Left forelimb (tissue), 1 donor: ENCODE results near the gene AGXT.

Experiments
- DNase-seq: peaks from one replicate; pipeline ENCODE4 v3.0.0-alpha.2; 2018; ENCODE audit warnings: low spot score

Gene AGXT

DNA sequence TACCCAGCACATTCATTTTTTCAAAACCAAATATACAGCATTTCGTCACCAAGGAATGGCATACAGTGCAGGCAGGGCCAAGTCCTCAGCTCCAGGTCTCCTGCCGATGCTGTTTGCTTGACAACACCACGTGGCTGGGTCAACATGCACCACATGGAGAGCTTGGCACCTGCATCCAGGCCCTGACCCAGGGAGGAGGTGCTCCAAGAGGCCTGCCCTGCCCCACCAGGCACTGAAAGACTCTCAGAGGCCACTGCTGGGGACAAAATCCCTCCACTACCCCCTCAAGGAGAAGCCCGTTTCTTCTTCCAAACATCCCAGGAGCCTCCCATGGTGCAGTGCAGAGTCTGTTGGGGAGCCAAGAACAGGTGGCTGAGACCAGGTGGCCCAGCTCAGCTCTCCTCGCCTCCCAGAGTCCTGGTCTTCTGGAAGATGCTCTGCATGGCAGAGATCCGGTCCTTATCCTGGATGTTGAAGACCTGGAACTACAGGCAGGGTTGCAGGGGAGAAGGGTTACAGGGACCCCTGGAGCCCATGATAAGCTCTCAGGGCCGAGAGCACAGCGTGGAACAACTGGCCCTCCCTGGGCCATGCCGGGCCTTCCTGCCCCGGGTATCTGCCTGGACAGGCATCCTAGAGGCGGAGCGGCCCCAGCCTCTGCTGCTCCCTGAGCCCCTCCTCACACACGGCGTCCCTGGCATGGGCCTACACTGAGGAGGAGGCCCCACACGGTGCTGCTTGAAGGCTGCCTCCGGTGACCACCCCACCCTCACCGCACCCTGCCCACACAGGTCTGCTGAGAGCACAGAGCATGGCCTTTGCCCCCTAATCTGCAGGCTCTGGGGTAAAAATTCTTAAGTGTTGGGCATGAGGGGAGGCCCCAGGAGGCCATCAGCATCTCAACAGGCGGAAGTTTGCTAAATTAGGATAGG, 18.3 kb downstream of the AGXT start:
- DNase-seq = no peak

DNA sequence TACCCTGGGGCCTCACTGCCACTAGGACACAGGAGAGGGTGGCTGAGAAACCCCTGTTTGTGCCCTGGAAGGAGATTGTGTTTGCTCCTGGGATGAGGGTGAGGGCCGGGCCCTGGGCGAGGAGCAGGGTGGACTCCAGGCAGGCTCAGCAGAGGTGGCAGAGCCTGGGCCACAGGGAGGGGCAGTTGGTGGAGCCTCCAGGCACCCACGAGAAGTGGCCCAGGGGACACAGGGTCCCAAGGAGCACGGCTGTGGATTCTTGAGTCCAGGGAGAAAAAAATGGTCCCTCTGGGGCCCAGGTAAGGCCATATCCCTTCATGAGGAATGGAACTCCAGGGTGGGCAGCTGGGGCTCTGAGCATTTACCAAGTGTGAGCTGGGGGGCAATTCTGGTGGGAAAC, 19.0 kb downstream of the AGXT start:
- no peak for DNase-seq

DNA sequence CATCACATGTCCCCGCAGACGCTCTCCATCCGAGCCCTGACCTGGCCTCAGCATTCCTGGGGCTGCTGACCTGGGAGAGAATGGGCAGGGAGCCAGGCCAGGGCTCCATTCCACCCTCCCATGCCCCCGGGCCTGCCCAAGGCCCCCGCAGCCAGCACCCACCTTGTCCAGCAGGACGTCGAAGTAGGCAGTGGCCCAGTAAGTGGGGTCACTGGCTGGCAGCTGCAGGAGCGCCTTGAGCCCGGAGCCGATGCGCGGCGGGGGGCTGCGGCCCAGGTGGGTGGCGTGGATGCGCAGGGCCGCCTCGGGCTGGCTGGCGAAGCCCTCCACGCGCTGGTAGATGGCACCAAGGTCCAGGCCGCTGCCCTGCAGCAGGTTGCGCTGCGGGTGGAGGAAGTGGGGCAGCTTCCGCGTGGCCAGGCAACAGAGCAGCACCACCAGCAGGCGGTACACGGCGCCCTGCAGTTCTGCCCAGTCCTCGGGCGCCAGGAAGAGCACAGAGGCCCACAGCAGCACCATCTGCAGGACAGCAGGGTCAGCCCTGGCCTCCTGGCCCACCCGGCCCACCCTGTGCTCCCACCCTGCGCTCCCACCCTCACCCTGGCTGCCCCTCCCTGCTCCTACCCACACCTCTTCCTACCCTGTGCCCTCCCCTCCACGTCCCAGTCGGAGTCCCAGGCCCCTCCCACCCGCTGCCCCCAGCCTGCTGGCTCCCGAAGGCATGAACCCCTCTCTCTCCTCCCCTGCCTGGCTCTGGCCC, 19.7 kb downstream of the AGXT start:
- DNase-seq = no peak

DNA sequence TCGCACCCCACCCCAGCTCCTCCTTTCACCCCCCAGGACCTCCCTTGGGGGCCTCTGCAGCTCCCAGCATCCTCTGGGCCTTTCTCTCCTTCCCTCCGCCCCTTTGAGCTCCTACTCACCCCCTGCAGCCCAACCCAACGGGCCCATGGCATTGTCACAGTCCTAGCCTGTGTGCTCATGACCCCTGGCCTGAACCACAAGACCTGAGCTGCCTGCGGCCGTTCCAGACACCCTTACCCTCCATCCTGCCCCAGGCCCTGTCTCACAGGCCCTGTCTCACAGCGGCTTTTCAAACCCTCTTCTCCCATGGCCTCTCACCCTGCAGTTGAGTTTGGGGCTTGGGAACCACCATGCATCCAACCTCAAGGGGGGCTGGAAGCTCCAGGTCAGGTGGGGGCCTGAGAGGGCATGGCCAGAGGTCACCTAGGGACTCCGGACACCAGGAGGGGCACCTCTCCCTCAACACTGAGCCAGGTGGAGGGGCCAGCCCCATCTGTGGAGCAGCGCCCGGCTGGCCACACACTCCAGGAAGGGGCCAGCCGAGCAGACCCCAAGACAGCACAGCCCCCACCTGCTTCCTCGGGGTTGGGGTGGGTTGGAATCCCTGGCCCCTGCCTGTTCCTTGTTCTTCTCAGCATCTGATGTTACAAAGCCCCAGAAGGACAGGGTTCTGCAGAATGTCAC, 20.4 kb downstream of the AGXT start:
- no peak for DNase-seq

DNA sequence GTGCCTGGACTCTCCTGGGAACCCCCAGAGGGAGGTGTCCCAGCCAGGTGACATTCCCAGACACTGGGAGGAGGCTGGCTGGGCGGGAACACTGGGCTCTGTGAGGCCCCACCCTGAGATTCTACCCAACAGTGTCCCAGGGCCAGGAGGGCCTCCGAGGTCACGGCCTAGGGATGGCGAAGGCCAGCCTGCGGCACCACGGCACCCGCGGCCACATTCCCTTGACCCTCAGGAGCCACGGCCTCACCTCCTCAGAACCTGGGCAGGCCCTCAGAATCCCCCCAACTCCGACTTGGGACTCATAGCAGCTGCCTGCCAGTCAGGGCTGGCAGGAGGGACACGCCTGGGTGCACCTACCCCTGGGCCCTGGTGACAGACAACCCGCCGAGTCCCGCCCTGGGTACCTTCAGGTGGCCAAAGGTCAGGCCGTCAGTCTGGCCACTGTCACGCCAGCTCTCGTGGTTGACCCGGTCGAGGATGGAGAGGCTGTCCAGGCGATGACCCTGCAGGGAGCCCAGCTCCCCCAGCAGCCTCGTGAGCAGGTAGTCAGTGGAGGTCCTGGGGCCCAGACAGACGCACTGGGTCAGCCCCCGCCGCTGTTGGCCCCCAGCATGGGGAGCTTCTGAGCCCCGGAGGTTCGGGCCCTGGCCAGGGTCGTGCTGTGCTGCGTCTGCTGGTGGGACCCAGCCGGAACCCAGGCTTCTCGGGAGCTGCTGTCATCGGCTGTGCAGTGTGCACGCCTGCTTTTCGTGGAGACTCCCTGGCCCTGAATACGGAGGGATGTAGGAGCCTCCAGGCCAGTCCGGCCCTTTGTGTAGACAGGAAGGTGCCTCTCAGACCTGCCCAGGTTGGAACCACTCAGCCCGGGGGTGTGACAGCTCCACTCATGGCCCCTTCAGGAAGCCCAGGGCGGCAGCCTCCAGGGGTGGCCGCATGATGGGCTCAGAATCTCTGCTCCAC, 21.3 kb downstream of the AGXT start:
- DNase-seq = no peak

DNA sequence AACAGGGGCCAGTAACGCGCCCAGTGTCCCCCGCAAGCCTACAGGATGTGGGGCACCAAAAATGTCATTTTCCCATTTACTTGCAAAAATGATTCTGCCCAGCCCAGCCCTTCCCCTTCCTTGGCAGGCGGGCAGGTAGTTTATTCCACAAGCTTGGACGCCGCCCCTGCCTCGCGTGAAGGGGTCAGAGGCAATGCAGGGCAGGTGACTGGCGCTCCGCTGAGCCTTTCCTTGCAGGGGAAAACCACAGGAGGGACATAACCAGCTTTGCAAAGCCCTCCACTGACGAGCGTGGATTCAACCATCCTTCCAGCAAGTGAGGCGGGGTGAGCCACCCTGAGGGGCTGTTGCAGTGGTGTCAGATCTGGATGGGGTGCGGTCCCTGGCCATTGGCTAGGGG, 22.1 kb downstream of the AGXT start:
- DNase-seq = no peak

DNA sequence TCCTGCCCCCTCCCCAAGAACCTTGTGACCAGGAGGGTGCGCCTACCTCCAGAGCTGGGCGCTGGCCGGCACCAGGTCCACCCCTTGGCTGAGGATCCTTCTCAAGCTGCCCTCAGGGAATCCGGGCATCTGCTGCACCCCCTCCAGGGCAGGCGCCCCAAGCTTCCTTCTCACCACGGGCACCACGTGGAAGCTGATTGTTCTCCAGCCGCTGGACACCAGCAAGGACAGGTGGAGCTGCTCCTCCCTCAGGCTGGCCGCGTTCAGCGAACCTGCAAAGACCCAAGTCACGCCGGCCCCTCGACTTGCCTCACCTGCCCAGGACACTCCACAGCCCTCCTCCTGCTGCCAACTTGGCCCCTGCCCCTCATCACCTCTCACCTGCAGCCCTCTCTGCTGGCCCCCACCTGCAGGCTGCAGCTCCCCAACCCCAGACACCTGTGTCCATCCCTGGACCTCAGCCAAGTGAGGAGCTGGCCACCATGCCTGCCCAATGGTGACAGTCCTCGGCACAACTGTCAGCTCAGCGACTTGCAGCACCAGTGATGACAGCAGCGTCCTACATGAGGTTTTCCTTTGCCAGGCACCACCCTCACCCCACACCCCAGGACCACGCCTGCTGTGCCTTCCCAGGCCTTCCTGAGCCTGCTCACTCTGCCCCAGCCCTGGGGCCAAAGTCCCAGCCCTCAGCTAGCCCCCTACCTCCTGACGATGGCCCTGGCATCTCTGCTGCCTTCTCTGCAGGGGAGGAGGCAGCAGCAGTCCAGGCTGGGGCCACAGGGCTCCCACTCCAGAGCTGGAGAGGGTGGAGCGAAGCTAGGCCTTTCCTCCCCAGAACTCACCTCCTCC, 23.1 kb downstream of the AGXT start:
- DNase-seq = no peak

DNA sequence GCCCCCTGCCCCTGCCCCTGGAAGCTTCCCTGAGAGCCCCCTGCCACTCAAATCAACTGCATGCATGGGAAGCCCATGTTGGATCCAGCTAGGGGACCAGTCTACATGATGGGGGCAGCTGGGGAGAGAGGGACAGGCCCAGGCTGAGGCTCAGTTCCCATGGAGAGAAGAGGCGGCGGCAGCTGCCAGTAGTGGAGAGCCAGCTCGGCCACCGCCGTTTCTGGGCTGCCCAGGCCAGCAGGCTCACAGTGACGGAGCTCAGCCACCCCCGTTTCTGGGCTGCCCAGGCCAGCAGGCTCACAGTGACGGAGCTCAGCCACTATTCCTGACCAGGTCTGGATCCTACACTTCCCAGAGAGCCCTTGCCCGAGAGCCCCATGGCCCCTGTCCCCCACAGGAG, 23.7 kb downstream of the AGXT start:
- DNase-seq = no peak

DNA sequence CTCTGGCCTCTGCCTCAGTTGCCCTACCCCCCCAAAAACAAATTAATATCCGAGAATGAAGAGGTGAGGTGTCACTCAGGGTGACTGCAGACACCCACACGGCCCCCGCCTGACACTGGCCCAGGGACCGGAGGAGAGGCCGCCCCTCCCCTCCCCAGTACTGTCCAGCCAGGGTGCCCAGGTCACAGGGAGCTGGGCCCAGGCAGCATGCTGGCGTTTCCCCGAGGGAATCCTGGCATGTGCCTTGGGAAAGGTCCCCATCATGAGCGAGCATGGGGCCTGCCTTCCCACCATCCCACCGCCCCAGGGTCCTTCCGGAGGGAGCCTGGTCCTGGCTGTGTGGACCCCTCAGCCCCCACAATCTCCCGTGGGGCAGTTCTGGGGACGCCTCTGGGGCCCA, 24.3 kb downstream of the AGXT start:
- no peak for DNase-seq

DNA sequence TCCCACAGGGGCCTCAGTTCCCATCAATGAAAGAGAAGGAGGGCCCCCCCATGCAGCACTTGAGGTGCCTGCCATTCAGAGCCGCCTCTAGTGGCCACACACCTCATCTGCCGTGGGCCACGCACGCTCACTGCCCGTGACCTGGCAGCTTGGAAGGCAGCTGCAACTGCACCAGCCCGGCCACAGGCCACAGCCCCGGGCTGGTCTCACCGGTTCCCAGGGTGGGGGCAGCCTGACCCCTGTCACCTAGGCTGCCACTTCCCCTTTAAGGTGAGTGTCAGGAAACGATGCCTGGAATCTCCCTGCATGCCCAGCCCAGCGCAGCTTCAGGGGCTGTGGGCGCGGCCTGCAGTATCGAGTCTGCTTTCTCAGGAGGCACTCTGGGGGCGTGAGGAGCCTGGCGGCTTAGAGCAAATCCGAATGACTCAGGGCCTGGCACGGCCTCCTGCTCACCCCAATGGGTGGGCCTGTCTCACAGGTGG, 24.8 kb downstream of the AGXT start:
- no peak for DNase-seq

DNA sequence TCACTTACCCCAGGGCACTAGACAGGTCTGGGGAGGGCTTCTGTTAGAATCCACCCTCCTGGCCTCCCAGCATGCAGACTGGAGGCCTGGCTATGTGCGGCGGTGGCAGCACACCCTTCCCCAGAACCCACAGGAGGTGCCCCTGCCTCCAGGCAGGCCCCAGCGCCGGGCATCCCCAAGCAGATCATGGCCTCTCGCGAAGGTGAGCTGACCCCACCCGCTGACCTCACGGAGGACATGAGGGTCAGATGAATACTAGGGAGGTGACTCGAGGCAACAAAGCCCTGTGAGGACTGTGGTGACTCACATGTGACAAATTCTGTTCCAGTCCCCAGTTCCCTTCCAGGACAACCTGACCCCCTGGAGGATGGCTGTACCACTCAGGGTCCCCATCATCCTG, 25.4 kb downstream of the AGXT start:
- no peak for DNase-seq

DNA sequence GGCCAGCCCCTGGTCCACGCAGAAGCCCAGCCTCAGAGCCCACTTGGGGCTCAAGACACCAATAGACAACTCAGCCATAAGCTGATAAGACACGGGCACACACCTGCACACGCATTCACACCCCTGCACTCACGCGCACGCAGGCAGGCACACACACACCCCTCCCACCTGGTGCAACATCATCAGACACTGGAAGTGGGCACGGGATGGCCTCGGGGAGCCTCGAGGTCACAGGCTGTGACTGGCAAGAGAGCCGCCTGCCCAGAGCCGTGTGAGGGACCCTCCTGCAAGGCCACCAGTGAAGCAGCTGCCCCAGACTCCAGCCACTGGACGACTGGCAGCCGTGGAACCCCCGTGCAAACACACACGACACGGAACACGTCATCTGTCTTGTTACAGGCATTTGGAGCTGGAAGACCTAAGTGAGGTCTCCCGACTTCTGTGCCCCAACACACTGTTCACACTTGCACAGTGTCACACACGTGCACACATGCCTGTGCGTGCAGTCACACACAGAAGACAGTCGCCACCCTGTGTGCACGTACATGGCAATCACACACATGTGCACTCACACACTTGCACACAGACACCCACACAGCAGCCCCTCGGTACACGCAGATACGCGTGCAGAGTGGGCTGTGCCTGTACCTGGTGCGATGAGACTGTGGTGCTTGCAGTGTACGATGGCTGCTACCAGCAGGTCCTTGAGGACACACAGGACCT, 26.4 kb downstream of the AGXT start:
- no peak for DNase-seq

DNA sequence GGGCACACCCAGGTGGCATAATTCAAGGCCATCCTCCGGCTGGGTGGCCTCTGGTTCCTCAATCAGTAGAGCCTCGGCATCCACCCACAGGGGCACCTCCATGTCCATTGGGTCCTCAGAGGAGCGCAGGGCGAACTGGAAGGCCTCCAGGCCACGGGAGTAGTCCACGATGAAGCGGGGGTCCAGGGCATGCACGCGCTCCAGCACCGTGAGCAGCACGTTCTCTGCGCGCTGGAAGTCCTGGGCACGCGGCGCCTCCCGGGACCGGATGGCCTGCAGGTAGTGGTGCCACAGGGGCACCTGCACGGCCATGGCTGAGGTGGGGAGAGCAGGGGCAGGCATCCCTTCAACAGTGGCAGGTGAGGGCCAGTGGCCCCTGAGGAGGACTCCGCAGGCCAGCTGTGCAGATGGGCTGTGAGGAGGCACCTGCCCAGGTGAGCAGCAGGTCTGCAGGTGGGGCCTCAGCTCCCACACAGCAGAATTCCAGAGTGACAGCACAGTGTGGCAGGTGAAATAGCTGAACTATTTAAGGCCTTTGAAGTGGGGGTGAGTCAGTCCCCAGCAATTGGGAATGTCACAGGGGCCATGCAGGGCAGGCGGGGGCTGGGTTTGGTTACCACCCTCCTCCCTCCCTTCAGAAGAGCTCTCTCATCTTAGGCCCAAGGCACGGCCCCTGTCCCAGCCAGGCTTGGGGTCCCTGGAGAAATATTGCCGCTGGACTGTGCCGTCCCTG, 27.2 kb downstream of the AGXT start, which contains the start of gene MAB21L4:
TSS of gene MAB21L4 (minus strand) at position 501 of the 733 bp plus-strand sequence. CDS start at position 342, 159 bp downstream.
- no peak for DNase-seq

DNA sequence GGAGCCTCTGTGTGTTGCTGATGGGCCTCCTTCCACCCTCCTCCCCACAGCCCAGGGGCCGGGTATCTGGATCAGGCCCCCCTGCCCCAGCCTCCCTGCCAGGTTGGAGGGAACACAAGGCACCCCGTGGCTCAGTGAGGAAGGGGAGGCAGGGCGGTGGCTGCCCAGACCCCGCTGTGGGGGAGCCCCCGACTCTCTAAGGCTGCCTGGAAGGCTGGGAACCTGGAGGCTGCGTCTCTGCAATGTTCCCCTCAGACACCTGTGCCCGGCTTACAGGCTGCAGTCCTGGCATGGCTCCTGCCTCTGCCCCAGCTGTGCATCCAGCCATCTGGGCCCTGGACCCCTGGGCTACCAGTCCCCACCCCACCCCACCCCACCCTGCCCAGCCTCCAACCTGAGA, 27.8 kb downstream of the AGXT start:
- DNase-seq = no peak

DNA sequence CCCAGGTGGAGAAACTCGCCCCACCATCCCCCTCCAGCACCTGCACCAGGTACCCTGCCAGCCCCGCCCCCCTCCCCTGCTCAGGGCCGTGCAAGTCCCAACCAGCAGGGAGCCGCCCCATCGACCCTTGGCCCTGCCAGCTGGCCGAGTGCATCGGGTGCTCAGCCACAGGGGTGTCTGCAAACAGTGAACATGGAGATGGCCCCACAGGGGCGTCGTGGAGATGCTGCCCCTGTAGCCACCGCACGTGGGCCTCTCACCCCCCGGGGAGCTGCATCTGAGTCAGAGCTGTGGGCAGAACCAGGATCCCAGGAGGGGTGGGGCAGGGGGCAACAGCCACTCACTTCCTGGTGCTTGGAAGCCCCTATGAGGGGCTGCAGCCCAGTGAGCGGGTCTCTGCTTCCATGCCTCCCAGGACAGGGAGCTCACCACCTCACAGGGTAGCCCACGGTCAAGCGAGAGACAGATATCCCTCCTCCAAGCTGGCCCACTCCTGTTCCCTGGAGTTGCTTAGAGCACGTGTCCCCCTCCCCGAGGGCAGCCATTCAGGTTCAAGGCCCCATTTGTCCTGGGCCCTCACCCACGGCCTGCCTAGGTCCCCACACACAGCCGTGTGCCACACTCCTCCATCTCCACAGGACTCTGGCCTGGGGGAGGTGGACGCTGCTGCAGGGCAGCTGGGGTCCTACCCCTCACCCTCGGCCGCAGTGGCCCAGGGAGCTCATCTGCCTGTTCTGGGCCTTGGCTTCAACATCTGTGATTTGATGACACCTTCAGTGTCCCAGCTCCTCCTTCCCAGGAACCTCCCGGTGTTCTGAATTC, 28.5 kb downstream of the AGXT start:
- no peak for DNase-seq

DNA sequence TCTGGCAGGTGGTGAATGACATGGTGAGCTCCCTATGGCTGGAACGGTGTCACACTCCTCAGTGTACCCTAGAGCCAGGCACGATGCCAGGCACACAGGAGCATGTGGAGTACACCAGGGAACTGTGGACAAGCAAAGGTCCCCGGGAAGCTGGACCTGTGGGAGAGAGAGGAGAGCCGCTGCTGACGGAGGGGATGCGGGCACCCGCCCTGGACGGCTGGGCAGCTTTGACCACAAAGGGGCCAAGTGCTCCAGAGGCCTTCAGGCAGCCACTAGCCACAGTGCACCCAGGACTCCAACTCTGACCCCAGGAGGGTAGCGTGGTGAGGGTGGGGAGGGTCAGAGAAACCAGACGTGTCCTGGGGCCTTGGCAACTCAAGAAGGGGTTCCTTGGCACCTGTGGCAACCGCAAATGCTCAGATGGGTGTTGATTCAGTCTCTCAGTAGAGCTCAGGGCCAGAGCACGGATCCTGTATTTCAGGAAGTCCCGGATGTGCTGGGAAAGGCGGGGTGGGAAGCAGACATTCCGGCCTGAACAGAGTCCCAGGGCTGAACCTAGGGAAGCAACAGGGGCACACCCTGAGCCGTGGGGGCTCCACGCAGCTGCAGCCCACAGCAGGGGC, 29.6 kb downstream of the AGXT start:
- no peak for DNase-seq

DNA sequence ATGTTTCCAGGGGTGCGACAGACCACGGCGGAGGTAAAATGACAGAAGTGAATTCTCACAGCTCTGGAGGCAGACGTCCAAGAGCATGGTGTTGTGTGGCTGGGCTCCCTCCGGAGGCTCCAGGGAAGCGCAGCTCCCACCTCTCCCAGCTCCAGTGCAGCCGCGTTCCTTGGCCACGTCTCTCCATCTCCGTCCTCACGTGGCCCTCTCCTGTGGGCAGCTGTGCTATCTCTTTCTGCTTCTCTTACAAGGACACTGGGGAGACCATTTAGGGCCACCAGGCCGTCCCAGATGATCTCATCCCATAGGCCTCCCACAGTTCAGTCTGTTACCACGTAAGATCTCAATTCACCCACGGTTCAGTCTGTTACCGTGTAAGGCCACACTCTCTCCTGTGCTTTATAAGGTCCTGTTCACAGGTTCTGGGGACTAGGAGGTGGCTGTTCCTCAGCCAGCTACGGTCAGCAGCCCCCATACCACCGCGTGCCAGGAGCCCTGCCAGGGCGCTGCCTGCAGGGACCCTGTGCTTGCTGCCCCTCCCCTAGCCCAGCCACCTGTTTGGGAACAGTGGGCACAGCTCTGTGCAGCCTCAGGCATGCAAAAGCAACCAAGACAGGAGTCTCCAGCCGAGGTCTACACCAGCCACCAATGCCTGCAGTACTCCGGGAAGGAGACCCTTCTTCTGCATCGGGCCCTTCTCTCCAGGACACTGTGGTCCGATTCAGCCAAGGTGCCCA, 30.3 kb downstream of the AGXT start:
- no peak for DNase-seq
